Measurements from ENCODE around the gene RBM46. TPM values are rescaled to one million over a fixed set of nuclear protein-coding genes. Genes with fewer than 3 reads are reported as not detected.
"Not testable (repeated sequence)": the region's sequence is repeated elsewhere in the genome, so short reads cannot be mapped to it uniquely, and the experiment has no call there.

The RBM46 gene
- total RNA-seq, 1 donor from 2014 or later = not detected

GRCh38 chr4:154872198-154872597 is 91.1 kb downstream of the RBM46 start:
- no peak for DNase-seq
- no peak for ATAC-seq
- TF ChIP-seq, protein P1, sequence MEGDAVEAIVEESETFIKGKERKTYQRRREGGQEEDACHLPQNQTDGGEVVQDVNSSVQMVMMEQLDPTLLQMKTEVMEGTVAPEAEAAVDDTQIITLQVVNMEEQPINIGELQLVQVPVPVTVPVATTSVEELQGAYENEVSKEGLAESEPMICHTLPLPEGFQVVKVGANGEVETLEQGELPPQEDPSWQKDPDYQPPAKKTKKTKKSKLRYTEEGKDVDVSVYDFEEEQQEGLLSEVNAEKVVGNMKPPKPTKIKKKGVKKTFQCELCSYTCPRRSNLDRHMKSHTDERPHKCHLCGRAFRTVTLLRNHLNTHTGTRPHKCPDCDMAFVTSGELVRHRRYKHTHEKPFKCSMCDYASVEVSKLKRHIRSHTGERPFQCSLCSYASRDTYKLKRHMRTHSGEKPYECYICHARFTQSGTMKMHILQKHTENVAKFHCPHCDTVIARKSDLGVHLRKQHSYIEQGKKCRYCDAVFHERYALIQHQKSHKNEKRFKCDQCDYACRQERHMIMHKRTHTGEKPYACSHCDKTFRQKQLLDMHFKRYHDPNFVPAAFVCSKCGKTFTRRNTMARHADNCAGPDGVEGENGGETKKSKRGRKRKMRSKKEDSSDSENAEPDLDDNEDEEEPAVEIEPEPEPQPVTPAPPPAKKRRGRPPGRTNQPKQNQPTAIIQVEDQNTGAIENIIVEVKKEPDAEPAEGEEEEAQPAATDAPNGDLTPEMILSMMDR (IDR thresholded peaks at IDR 0.05) = no peak
- Histone ChIP-seq H3K36me3 (no peaks in the 10 kb centered on the region), H3K4me1 (no peaks in the 10 kb centered on the region), H3K9me3 (no peaks in the 10 kb centered on the region), H3K27me3 (no peaks in the 10 kb centered on the region), H3K4me3 (no peak overlapping the region), H3K27ac (no peak overlapping the region)
- intact Hi-C loops (cut with DNase I) = no loop called here

GRCh38 chr4:154874049-154874448 is 93.0 kb downstream of the RBM46 start:
- H3K27ac ChIP-seq; intact Hi-C loops (cut with DNase I); H3K36me3 ChIP-seq; ATAC-seq; H3K27me3 ChIP-seq; H3K4me1 ChIP-seq; H3K4me3 ChIP-seq; DNase-seq; H3K9me3 ChIP-seq: not testable (repeated sequence)

- no peaks in the 10 kb centered on the region for H3K27me3 ChIP-seq
- TF ChIP-seq, protein P1 (IDR thresholded peaks at IDR 0.05) = no peak
- ATAC-seq = no peak
- no peak for DNase-seq
- H3K36me3 ChIP-seq = no peaks in the 10 kb centered on the region
- no peak overlapping the region for H3K27ac ChIP-seq
- H3K4me1 ChIP-seq = no peaks in the 10 kb centered on the region
- H3K9me3 ChIP-seq = no peaks in the 10 kb centered on the region
- H3K4me3 ChIP-seq = no peak overlapping the region
- intact Hi-C loops (cut with DNase I) = no loop called here
Observed at GRCh38 chr4:154877110-154877760, 96.2 kb downstream of the RBM46 start.

Other genes with a start within 250 kb of the RBM46 start
- 68.8 TPM for gene PLRG1, start 230.9 kb upstream of the RBM46 start, total RNA-seq
- 1.2 TPM for gene FGB, start 218.3 kb upstream of the RBM46 start, total RNA-seq
- 39.5 TPM for gene FGA, start 190.5 kb upstream of the RBM46 start, total RNA-seq
- gene FGG, start 168.6 kb upstream of the RBM46 start, total RNA-seq = 515 TPM
- 1.1 TPM for gene LRAT, start 37.3 kb upstream of the RBM46 start, total RNA-seq